HG02852 (cell line): ENCODE data around the gene ZNF565.
"Not testable (repeated sequence)": the region's sequence is repeated elsewhere in the genome, so short reads cannot be mapped to it uniquely, and the experiment has no call there.

Source experiments
- ATAC-seq: cut with Tn5 transposase; IDR thresholded peaks from one replicate; pipeline ENCODE4 v1.9.1; 2021; ENCODE audit warnings: mild to moderate bottlenecking, moderate library complexity; ENCODE audit not compliant: unreplicated experiment

The ZNF565 gene

DNA sequence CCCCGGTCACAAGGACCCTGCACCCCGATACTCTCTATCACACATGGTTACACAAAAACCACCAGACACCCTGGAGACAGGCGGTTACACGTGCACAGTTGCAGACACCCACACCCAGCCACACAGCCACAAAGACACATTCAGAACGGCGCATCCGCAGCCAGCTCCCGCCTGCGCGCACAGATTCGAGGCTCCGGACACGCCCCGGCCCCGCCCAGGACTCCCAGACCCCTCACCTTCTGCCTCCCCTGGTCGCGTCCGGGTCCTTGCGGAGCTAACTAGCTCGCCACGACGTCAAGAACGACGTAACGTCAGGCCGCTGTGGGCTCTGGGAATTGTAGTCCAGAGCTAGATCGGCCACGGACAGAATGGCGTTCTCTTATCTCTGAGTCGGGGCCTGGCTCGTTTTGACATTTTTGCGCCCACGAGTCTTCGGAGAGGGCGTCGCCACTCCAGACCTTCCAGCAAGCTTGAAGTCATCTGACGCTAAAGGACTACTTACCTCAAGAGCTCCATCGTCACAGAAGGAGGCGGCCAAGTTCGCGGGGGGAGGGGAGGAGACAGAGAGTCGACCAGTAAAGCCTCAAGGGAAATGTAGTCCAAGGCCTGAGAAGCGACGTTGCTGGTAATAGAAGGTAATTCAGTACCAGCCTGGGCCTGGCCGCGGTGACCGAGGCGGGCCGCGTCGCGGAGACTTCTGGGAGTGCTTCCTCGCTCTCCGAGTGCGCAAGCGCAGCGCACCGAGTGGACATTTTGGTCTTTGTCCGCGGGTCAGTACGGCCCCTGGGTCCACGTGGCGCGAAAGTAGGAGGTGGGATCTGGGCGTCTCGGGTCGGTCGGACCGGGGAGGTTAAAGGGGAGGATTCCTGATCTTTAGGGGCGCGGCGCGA is at the start of gene ZNF565, which contains the start of gene ZNF146:
Gene ZNF565, minus strand, starts transcription at position 280 of the 890 bp plus-strand sequence. CDS start 12,680 bp downstream, outside the sequence.
Gene ZNF146, plus strand, starts transcription at position 721 of the 890 bp plus-strand sequence. CDS start 21,335 bp downstream, outside the sequence.
- peak; percentile 92 for ATAC-seq

DNA sequence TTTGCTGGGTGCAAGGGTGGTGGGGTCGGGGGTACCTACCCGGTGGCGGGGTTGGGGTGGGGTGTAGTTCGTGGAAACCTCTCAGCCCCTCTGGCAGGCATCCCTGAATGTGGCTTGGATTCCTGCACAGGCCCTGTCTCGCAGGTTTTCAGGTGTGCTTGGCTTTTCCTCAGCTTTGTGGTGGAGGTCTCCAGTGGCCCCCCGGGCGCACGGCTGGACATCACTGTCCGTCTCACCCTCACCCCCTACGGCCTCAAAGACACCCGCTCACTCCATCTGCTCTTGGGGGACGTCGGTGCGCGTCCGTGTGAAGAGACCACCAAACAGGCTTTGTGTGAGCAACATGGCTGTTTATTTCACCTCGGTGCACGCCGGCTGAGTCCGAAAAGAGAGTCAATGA is 44.7 kb upstream of the ZNF565 start:
- ATAC-seq: no peak

DNA sequence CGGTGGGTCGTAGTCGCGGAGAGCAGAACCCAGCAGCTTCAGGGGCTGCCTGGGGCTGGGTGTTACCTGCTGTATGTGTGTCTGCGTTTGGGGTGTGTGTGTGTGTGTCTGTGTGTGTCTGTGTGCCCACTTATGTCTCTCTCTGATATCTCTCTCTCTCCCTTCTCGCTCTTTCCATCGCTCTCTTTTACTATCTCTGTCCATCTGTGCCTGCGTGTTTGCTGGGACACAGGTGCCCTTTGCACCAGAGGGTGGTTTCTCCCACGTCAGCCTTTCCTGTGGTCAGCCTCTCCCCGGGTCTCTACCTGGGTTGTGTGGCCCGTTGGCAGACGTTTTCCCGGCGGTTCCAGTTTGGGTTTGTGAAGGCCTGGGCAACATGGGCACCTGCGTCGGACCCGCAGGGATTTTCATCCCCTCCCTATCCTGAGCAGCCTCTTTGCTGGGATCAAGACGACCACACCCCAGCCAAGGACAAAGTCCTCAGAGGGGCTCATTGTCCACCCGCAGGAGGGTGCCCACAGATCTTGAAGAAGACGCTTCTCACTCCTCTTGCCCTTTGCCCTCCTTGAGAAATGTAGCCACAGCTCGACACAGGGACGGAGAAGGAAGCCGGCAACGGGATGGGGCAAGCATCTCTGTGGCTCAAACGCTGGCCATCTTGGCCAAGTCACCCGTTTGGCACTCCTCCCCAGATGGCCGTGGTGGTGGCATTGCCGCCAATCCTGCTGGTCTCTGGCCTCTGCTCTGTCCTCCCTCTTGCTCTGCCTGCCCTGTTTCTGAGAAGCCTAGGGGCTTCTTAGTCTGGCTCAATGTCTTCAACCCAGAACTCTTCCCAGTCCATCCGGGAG is 43.8 kb upstream of the ZNF565 start:
- ATAC-seq: no peak

DNA sequence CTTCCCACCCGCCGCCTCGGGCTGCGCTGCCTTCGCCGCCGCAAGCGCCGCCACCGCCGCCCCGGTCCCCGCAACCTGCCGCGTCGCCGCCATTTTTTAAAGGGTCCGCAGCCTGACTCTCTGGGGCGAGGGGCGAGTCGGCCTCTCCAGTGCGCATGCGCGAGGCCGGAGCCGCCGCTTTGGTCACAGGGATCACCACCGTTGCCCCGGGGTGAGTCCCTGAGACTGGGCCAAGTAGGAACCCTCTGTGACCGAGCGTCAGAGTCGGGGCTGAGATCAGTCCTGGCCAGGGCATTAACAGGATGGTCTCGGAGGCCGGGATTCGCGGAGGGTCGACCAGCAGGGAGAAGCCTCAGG is 43.0 kb upstream of the ZNF565 start:
- ATAC-seq: no peak

DNA sequence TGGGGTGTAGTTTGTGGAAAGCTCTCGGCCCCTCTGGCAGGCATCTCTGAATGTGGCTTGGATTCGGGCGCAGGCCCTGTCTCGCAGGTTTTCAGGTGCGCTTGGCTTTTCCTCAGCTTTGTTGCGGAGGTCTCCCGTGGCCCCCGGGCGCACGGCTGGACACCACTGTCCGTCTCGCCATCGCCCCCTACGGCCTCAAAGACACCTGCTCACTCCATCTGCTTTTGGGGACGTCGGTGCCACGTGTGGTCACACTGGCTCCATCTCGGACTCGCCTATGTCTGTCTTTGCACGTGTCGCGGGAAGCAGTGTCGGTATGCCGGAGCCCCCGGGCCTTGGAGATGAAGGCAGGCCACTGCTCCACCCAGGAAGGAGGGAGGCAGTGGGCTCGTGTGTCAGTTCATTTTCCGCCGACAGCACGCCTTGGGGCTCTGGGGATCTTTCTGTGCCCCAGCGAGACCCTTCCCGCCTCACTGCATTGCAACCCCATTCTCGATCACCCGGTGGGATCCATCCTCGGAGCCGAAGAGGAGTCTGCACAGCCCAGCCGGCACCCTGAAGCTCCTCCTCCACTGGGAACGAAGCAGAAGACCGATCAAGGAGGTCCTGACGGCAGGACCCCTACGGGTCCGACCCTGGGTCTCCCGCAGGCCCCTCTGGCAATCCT is 42.5 kb upstream of the ZNF565 start:
- ATAC-seq: no peak

DNA sequence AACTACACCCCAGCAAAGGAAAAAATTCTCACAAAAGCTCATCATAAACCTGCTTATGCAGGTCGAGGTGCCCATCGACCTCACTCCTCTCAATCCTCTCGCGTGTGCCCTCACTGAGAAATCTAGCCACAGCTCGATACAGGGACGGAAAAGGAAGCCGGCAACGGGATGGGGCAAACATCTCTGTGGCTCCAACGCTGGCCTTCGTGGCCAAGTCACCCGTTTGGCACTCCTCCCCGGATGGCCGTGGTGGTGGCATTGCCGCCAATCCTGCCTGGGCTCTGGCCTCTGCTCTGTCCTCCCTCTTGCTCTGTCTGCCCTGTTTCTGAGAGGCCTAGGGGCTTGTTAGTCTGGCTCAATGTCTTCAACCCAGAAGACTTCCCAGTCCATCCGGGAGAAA is 41.6 kb upstream of the ZNF565 start:
- ATAC-seq: no peak

DNA sequence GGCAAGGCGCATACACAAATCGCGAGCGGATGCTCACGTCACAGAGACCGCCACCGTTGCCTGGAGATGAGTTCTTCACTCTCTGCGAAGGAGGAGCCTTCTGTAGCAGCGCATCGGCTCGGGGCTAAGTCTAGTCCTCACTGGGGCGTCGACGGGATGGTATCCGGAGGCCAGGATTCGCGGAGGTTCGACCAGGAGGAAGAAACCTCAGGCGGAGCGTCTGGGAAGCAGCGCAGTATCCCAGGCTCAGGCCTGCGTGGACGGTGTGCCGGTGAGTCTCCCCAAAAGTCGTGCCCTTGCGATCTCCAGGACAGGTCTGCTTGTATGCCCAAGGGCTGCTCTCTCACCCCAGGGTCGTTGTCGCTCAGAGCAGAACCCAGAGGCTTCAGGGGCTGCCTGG is 40.9 kb upstream of the ZNF565 start:
- ATAC-seq: no peak

DNA sequence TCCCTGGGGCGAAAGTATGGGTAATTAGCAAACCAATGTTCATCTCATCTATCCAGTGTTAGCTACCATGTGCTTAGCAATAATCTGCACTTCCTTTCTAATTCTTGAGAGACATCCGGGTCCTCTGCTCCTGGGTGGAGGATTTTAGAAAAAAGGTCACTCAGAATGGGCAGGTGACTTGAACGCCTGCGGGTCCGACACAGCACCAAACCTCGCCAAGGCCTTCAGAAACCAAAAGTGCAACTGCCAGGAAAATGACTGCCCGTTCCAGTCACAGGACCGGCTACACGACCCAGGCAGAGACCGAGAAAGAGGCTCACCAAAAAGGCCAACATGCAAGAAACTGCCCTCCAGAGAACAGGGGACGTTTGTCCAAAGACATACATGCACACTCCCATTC is 40.4 kb upstream of the ZNF565 start:
- ATAC-seq: no peak

DNA sequence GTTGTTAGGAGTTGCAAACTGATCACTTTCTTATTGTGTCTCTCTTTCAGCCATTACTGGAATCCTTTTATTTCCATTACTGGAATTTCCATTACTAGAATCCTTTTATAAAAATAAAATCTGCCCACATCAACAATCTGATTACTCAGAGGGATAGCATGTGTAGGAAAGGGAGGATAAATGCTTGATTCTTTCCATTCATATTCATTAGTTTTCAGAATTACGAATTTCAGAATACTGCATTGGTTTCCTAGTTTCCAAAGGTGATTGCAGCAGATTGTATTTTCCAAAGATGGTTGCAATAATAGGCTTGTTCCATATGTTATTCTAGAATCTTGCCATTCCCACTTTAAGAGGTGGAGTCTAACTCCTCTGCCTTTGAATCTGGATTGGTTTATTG is 37.6 kb upstream of the ZNF565 start:
- no peak for ATAC-seq

DNA sequence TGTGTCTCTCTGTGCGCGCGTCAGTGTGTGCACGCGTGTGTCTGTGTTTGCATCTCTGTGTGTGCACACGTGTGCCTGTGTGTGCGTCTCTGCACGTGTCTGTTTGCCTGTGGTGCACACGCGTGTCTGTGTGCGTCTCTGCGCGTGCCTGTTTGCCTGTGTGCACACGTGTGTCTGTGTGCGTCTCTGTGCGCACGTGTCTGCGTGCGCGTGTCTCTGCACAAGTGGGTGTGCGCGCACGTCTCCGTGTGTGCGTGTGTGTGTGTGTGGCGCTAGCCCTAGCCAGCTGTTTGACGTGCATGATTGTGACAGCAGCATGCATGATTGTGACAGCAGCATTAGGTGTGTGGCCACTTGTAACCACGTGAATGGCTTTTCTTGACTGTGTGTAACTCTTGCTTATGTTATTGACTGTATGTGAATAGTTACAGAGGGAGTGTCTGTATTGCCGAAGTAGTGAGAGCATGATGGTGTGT is 31.6 kb upstream of the ZNF565 start:
- no peak for ATAC-seq

DNA sequence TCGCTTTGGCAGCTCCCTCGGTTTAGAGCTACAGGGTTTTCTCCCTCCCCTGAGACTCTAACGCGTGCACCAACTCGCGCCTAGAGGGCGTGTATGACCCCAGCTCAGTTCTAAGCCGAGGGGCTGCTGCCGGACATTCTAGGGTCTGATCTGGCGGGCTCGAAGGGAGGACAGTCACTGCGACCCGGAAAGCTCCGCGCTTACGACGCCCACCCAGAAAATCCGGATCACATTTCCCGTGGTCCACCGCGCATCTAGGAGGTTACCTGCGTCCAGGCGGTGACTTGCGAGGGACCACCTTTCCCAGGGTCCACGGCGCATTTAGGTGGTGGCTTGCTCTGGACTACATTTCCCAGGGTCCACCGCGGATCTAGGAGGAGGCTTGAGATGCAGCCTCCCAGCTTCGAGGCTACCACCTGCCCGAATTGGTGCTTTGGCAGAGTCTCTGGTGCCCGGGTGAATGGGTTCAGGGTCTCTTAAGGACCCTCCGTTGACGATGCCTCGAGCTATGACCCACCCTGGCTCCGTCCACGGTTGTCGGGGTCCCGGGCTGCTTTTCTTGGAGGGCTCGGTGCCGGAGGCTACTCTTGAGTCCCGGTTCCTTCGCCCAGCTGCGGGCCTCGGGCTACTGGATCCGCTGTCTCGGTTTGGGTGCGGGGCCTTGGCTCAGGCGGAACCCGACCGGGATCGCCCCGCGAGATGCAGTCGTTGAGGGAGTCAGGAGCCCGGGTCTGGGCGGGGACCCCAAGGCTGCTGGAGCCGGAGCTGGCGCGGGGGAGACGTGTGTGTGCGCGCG is 30.9 kb upstream of the ZNF565 start:
- ATAC-seq: no peak

DNA sequence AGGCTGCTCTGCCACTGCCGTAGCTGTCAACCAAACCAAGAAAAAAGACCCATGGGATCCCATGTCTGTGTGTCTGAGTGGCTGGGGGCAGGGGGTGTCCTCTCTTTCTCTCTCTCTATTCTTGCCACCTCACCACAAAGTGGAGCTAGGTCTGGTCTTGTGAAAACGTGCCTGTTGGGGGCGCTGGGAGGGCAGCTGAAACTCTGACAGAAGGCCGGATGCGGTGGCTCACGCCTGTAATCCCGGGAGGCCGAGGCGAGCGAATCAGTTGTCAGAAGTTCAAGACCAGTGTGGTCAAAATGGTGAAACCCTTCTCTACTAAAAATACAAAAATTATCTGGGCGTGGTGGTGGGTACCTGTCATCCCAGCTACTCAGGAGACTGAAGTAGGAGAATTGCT is 29.6 kb upstream of the ZNF565 start:
- ATAC-seq: no peak

DNA sequence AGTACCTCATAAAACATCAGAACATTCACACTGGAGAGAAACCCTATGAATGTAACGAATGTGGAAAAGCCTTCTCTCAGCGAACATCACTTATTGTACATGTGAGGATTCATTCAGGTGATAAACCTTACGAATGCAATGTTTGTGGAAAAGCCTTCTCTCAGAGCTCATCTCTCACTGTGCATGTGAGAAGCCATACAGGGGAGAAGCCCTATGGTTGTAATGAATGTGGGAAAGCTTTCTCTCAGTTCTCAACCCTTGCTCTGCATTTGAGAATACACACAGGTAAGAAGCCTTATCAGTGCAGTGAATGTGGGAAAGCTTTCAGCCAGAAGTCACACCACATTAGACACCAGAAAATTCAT is 22.5 kb upstream of the ZNF565 start:
- no peak for ATAC-seq

DNA sequence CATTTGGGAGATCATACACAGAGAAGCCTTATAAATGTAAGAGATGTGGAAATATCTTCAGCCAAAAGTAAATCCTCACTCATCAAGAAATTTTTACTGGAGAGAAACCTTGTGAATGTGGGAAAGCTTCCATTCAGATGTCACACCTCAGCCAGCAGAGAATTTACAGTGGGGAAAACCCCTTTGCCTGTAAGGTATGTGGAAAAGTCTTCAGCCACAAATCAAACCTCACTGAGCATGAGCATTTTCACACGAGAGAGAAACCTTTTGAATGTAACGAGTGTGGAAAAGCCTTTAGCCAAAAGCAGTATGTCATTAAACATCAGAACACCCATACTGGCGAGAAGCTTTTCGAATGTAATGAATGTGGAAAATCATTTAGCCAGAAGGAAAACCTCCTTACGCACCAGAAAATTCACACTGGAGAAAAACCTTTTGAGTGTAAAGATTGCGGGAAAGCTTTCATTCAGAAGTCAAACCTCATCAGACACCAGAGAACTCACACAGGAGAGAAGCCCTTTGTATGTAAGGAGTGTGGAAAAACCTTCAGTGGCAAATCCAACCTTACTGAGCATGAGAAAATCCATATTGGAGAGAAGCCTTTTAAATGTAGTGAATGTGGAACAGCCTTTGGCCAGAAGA is 22.0 kb upstream of the ZNF565 start:
- no peak for ATAC-seq

DNA sequence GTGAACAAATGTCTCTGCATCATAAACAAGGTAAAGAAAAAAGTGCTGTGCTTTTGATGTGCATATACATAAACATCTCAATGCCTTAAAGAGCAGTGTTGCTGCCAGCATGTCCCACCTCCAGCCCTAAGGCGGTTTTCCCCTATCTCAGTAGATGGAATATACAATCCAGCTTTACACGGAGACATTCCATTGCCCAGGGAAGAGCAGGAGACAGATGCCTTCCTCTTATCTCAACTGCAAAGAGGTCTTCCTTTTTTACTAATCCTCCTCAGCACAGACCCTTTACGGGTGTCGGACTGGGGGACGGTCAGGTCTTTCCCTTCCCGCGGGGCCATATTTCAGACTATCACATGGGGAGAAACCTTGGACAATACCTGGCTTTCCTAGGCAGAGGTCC is 19.2 kb upstream of the ZNF565 start:
- not testable (repeated sequence) for ATAC-seq

DNA sequence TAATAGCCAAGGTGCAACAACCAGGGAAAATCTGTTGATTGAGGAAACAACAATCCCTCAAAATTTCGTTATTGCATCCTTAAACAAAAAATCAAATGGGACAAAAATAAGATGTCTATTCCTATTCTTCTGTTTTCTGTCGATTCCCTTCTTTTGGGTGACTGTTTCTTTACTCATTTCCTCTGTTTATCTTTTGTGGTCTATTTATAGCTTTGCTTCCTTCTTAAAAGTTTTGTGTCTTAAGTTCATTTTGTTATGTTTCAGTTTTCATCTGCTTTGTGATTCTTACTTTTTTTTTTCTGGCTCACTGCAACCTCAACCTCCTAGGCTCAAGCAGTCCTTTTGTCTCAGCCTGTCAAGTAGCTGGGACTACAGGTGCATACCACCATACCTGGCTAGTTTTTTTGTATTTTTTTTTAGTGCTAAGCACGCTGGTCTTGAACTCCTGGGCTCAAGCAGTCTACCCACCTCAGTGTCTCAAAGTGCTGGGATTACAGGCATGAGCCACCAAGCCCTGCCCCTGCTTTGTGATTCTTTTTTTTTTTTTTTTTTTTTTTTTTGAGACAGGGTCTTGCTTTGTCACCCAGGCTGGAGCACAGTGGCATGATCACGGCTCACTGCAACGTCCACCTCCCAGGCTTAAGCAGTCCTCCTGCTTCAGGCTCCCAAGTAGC is 10.9 kb upstream of the ZNF565 start:
- no peak for ATAC-seq

DNA sequence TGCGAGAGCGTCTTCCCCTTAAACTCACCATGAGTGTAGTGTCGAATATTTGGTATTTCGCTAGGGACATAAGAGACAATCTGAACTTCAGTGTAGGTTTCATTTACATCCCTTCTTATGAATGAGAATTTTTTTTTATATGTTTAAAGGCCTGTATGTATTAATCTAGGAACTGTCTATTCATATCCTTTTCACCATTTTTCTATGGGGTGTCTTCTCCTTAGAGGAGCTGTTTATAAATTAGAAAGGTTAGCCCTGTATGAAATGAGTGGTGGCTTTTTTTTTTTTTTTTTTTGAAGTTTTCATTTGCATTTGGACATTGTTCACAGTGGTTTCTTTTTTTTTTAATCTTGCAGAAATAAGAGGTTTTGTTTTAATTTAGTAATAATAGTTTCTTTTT is 8.0 kb upstream of the ZNF565 start:
- no peak for ATAC-seq

DNA sequence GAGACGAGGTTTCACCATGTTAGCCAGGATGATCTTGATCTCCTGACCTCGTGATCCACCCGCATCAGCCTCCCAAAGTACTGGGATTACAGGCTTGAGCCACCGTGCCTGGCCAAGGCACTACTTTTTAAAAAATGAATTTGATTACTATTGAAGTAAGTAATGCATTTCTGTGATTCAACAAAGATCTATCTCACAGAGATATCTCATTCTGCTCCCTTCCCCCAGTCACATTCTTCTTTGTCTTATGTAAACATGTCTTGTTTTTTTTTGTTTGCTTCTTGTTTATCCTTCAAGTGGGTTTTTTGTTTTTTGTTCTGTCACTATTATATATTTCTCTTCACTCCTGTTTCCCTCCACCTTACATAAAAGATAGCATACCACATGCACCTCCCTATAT is 7.0 kb upstream of the ZNF565 start:
- no peak for ATAC-seq
